Body of pancreas (tissue), 4 donors: ENCODE data around the gene FAM107B. TPM values are rescaled to one million over a fixed set of nuclear protein-coding genes. Genes with fewer than 3 reads are reported as not detected.

ENCODE experiments used
- ATAC-seq: fragments of 150-250 bp; one replicate; pipeline ENCODE4 v1.9.1; 2016
- DNase-seq, 4 donors: peaks; one replicate each; pipeline ENCODE4 v3.0.0-alpha.2; 2019
- H3K27ac ChIP-seq, 4 donors: fragments of 200-600 bp; sonication (generic); 1 replicate in 3 of 4; 2 replicates in 1 of 4; pipeline versions ENCODE4 v1.5.1 to v1.6.1; 2016 to 2019; ENCODE audit warnings: mild to moderate bottlenecking in 1 of 4, mixed read lengths in 1 of 4, moderate library complexity in 1 of 4
- H3K27me3 ChIP-seq, 2 donors: fragments of 200-600 bp; sonication (generic); one replicate each; pipeline ENCODE4 v1.6.0; 2016; ENCODE audit warnings: mild to moderate bottlenecking in 1 of 2
- H3K36me3 ChIP-seq, 2 donors: fragments of 200-600 bp; sonication (generic); replicated peaks in 1 of 2; 2 replicates each; pipeline ENCODE4 v1.5.1; 2016; ENCODE audit warnings: low read depth in 2 of 2; ENCODE audit not compliant: insufficient read depth in 1 of 2
- H3K4me1 ChIP-seq: fragments of 200-600 bp; sonication (generic); one replicate; pipeline ENCODE4 v1.6.0; 2016
- H3K4me3 ChIP-seq, 2 donors: fragments of 200-600 bp; sonication (generic); 1 replicate in 1 of 2; 2 replicates in 1 of 2; pipeline ENCODE4 v1.5.1; 2016 to 2019
- H3K9me3 ChIP-seq, 3 donors: fragments of 200-600 bp; sonication (generic); 1 replicate in 2 of 3; 2 replicates in 1 of 3; pipeline ENCODE4 v1.5.1; 2016
- POLR2A ChIP-seq, 3 donors: fragments of 450-650 bp; IDR thresholded peaks; one replicate each; pipeline ENCODE4 v1.6.1; 2016; ENCODE audit warnings: antibody characterized with exemption in 3 of 3, mild to moderate bottlenecking in 2 of 3
- WGBS, 2 donors: methylation state at CpG; one replicate each; pipeline ENCODE4 v1.1.5; 2017; 5-methylcytosine and 5-hydroxymethylcytosine counted together
- intact Hi-C: fragments of 100-400 bp; cut with DNase I; formaldehyde crosslinking; loops from one replicate; pipeline ENCODE4 v1.15.1; 2023
- total RNA-seq, 2 donors: library from RNA; depleted of rRNA; stranded (reverse); fragments of >200 nt; gene quantifications; one replicate each; pipeline ENCODE4 v1.1.0, GENCODE V29; 2016
- TF ChIP-seq, protein P1 (sequence below), 7 experiments: fragments of 450-650 bp in 4 of 7; fragments of 200-600 bp in 3 of 7; sonication (generic) in 3 of 7; IDR thresholded peaks; one replicate each; pipeline ENCODE4 v1.5.1; 2016 to 2019; ENCODE audit warnings: antibody characterized with exemption in 7 of 7

Gene FAM107B
- total RNA-seq, 2 donors from 2014 or later: 19.4 to 45.9 TPM

DNA sequence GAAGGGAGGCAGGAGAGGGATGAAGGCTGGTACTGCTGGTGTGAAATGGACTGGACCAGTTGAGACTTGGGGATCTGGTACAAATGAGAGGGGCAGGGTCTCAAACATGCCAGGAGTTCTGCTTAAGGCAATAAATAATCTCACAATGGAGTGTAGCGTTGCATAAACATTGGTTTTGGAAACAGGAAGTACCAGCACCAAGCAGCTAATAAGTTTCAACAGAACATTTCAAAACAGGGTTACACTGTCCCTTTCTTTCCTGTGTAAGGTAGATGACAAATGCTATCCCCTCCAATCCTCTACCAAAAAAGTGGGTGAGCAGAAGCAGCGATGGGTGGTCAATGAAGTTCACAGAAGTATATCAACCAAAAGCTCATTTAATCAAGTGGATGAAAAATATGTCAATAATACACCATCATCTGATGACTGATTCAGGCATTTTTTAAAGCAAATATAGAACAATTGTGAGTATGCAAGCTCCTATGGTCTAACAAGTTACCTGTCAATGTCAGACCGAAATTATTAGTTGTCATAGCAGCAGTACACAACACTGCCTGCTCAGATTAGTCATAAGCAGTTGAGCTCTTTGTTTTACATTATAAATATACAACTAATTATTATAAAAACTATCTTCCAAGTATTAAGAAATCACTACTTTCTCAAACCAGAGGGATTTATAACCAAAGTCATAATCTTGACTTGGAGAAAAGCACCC lies 220.0 kb downstream of the FAM107B start:
- H3K4me3 ChIP-seq: no peak overlapping the region
- TF ChIP-seq, protein P1, sequence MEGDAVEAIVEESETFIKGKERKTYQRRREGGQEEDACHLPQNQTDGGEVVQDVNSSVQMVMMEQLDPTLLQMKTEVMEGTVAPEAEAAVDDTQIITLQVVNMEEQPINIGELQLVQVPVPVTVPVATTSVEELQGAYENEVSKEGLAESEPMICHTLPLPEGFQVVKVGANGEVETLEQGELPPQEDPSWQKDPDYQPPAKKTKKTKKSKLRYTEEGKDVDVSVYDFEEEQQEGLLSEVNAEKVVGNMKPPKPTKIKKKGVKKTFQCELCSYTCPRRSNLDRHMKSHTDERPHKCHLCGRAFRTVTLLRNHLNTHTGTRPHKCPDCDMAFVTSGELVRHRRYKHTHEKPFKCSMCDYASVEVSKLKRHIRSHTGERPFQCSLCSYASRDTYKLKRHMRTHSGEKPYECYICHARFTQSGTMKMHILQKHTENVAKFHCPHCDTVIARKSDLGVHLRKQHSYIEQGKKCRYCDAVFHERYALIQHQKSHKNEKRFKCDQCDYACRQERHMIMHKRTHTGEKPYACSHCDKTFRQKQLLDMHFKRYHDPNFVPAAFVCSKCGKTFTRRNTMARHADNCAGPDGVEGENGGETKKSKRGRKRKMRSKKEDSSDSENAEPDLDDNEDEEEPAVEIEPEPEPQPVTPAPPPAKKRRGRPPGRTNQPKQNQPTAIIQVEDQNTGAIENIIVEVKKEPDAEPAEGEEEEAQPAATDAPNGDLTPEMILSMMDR (IDR thresholded peaks at IDR 0.05): no peak
- peak in 1 of 3 donors; percentile 14 for TF ChIP-seq POLR2A (IDR thresholded peaks at IDR 0.05)
- no peaks in the 10 kb centered on the region for H3K36me3 ChIP-seq
- 44 to 50% methylated on average over 3 of the region's 3 CpGs for WGBS, 2 donors
- DNase-seq (no peak), ATAC-seq (peak; percentile 4)
- intact Hi-C loops: no loop called here
- no peaks in the 10 kb centered on the region for H3K27me3 ChIP-seq
- no peaks in the 10 kb centered on the region for H3K9me3 ChIP-seq
- H3K27ac ChIP-seq: peak overlapping the region; percentile 76 to 87 (median 81)
- peaks cover 90% of the 10 kb centered on the region for H3K4me1 ChIP-seq

DNA sequence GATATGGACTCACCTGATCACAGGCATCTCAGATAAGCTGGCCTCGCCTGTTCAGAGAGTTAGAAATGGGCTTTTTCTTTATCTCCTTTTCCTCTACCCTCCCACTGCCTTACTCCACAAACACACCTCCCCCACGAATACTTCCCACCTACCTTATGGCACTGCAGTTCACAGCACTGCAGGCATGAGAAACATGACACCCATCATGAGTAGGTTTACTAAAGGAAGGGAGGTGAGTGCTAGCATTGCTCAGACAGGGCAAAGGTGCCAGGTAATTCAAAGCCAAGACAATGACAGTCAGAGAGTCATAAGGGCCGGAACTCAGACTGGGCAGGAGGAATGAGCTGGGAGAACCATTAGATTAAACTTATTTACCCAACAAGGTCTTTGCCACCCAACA lies 220.6 kb downstream of the FAM107B start:
- H3K27ac ChIP-seq: peak overlapping the region; percentile 76 to 87 (median 81)
- DNase-seq (peak; percentile 41 to 77 (median 52)), ATAC-seq (peak; percentile 58)
- H3K4me3 ChIP-seq: no peak overlapping the region
- no peaks in the 10 kb centered on the region for H3K36me3 ChIP-seq
- 21 to 24% methylated on average over 3 of the region's 3 CpGs for WGBS, 2 donors
- H3K27me3 ChIP-seq: no peaks in the 10 kb centered on the region
- no peaks in the 10 kb centered on the region for H3K9me3 ChIP-seq
- peaks cover 87% of the 10 kb centered on the region for H3K4me1 ChIP-seq
- intact Hi-C loops: no loop called here
- TF ChIP-seq POLR2A (IDR thresholded peaks at IDR 0.05): peak in 1 of 3 donors; percentile 4
- TF ChIP-seq, protein P1 (IDR thresholded peaks at IDR 0.05): no peak

DNA sequence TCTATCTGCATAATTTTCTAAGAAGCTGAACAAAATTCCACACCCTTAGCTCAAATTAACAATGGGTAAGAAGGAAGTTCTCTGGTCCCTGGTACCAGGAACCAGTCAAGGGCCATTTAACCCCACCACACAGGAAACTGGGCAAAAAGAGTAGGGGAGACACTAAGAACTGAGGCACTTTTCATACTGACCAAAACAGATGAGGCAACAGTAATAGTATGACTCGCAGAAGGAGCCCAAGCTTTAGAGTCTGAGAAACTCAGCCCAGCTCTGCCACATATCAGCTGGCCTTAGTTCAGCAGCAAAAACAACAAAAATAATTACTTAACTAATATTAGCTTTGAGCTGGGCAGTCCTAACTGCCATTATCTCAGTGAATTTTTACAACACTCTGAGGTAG lies 221.2 kb downstream of the FAM107B start:
- TF ChIP-seq, protein P1 (IDR thresholded peaks at IDR 0.05): no peak
- no peak for TF ChIP-seq POLR2A (IDR thresholded peaks at IDR 0.05)
- Histone ChIP-seq H3K4me3 (no peak overlapping the region), H3K36me3 (no peaks in the 10 kb centered on the region), H3K27me3 (no peaks in the 10 kb centered on the region), H3K9me3 (no peaks in the 10 kb centered on the region), H3K27ac (peak overlapping the region; percentile 76 to 87 (median 81)), H3K4me1 (peaks cover 81% of the 10 kb centered on the region)
- ATAC-seq (peak; percentile 20), DNase-seq (peak in 1 of 4 donors; percentile 16)
- WGBS, 2 donors: 25 to 42% methylated on average over 1 of the region's 1 CpG
- intact Hi-C loops: no loop called here

DNA sequence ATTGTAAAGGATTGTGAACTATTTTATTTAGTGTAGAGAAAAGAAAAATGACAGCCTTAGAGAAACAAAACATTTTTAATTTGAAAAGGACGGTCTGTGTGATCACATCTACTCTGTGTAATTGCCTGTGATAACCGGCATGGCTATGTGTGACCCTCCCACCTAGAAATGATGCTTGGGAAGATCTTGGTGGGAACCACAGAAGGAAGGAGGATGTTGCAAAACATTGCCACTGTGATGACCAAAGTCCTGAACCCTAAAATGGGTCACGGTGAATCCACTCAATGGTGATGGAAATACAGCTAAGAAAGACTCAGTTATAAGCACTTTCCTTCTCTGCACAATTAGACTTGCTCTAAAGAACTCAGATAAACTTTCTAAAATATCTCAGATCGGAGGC lies 222.7 kb downstream of the FAM107B start:
- Histone ChIP-seq H3K27ac (peak overlapping the region in 1 of 4 donors; percentile 76), H3K4me3 (no peak overlapping the region), H3K36me3 (no peaks in the 10 kb centered on the region), H3K27me3 (no peaks in the 10 kb centered on the region), H3K4me1 (peaks cover 66% of the 10 kb centered on the region), H3K9me3 (no peaks in the 10 kb centered on the region)
- 71 to 81% methylated on average over 4 of the region's 4 CpGs for WGBS, 2 donors
- intact Hi-C loops: no loop called here
- ATAC-seq (no peak), DNase-seq (no peak)
- TF ChIP-seq, protein P1 (IDR thresholded peaks at IDR 0.05): no peak
- TF ChIP-seq POLR2A (IDR thresholded peaks at IDR 0.05): no peak
